ENCODE measurements around the gene OLFML2B.

Gene OLFML2B

GRCh38 chr1:161987872-161988271, 35.8 kb downstream of the OLFML2B start:
- Histone ChIP-seq H3K9me3 (replicated peaks in 1 of 11) (peaks cover 27 to 39% (median 30%) of the 10 kb centered on the region in 11 experiments), H3K4me2 (peak overlapping the region in 3 of 11 experiments; percentile 17 to 73 (median 39); a peak in 3 of 22 replicates), H3K9ac (no peak overlapping the region), H3K36me3 (peaks cover 0 to 82% (median 0%) of the 10 kb centered on the region in 11 experiments; a peak in 4 of 22 replicates), H3K4me3 (no peak overlapping the region), H3K27me3 (no peaks in the 10 kb centered on the region), H4K20me1 (0 out of 22 replicates have a peak, but pooled peaks cover 0 to 3% (median 0%) of the 10 kb centered on the region in 11 experiments), H3K27ac (no peak overlapping the region), H3K4me1 (peaks cover 0 to 32% (median 0%) of the 10 kb centered on the region in 10 experiments; a peak in 8 of 20 replicates)
- TF ChIP-seq Cebpa-rat (IDR thresholded peaks at IDR 0.05): no peak

GRCh38 chr1:161987303-161987702, 36.4 kb downstream of the OLFML2B start:
- Histone ChIP-seq H3K9ac (no peak overlapping the region), H3K9me3 (replicated peaks in 1 of 11) (peaks cover 22 to 34% (median 26%) of the 10 kb centered on the region in 11 experiments), H3K27ac (no peak overlapping the region), H4K20me1 (0 out of 22 replicates have a peak, but pooled peaks cover 0 to 3% (median 0%) of the 10 kb centered on the region in 11 experiments), H3K36me3 (peaks cover 0 to 82% (median 0%) of the 10 kb centered on the region in 11 experiments; a peak in 4 of 22 replicates), H3K27me3 (peaks cover 0 to 4% (median 0%) of the 10 kb centered on the region in 11 experiments; a peak in 2 of 22 replicates), H3K4me1 (peaks cover 0 to 37% (median 1%) of the 10 kb centered on the region in 10 experiments; a peak in 8 of 20 replicates), H3K4me3 (no peak overlapping the region), H3K4me2 (no peak overlapping the region)
- TF ChIP-seq Cebpa-rat (IDR thresholded peaks at IDR 0.05): no peak

- H3K9ac ChIP-seq: no peak overlapping the region
- no peak overlapping the region for H3K27ac ChIP-seq
- TF ChIP-seq Cebpa-rat (IDR thresholded peaks at IDR 0.05): no peak
- H4K20me1 ChIP-seq: 0 out of 22 replicates have a peak, but pooled peaks cover 0 to 3% (median 0%) of the 10 kb centered on the region in 11 experiments
- no peak overlapping the region for H3K4me3 ChIP-seq
- H3K36me3 ChIP-seq: peaks cover 0 to 76% (median 0%) of the 10 kb centered on the region in 11 experiments; a peak in 4 of 22 replicates
- peaks cover 0 to 40% (median 2%) of the 10 kb centered on the region in 10 experiments; a peak in 13 of 20 replicates for H3K4me1 ChIP-seq
- no peak overlapping the region for H3K4me2 ChIP-seq
- H3K9me3 ChIP-seq (replicated peaks in 1 of 11): peaks cover 12 to 25% (median 16%) of the 10 kb centered on the region in 11 experiments
- peaks cover 0 to 10% (median 0%) of the 10 kb centered on the region in 11 experiments; a peak in 3 of 22 replicates for H3K27me3 ChIP-seq
Measured at GRCh38 chr1:161986328-161986727, 37.3 kb downstream of the OLFML2B start.

GRCh38 chr1:161985301-161985822, 38.3 kb downstream of the OLFML2B start:
- peaks cover 0 to 67% (median 0%) of the 10 kb centered on the region in 11 experiments; a peak in 4 of 22 replicates for H3K36me3 ChIP-seq
- H3K27me3 ChIP-seq: peaks cover 0 to 10% (median 0%) of the 10 kb centered on the region in 11 experiments; a peak in 3 of 22 replicates

GRCh38 chr1:161983725-161984124, 39.9 kb downstream of the OLFML2B start:
- no peak overlapping the region for H3K4me3 ChIP-seq
- H3K4me2 ChIP-seq: no peak overlapping the region
- peaks cover 0 to 26% (median 7%) of the 10 kb centered on the region in 10 experiments; a peak in 13 of 20 replicates for H3K4me1 ChIP-seq
- H3K27me3 ChIP-seq: peaks cover 0 to 10% (median 0%) of the 10 kb centered on the region in 11 experiments; a peak in 3 of 22 replicates
- H3K9ac ChIP-seq: no peak overlapping the region
- H3K27ac ChIP-seq: no peak overlapping the region
- H3K9me3 ChIP-seq (replicated peaks in 1 of 11): peaks cover 9 to 22% (median 12%) of the 10 kb centered on the region in 11 experiments; a peak in 17 of 22 replicates
- TF ChIP-seq Cebpa-rat (IDR thresholded peaks at IDR 0.05): no peak
- H3K36me3 ChIP-seq: peaks cover 0 to 63% (median 0%) of the 10 kb centered on the region in 11 experiments; a peak in 4 of 22 replicates
- 0 out of 22 replicates have a peak, but pooled peaks cover 0 to 3% (median 0%) of the 10 kb centered on the region in 11 experiments for H4K20me1 ChIP-seq

More at GRCh38 chr1:161985301-161985822, 38.3 kb downstream of the OLFML2B start:
- Histone ChIP-seq H3K9ac (no peak overlapping the region), H4K20me1 (0 out of 22 replicates have a peak, but pooled peaks cover 0 to 3% (median 0%) of the 10 kb centered on the region in 11 experiments), H3K4me2 (no peak overlapping the region), H3K9me3 (replicated peaks in 1 of 11) (peaks cover 9 to 22% (median 12%) of the 10 kb centered on the region in 11 experiments; a peak in 17 of 22 replicates), H3K4me3 (no peak overlapping the region), H3K4me1 (peaks cover 0 to 36% (median 7%) of the 10 kb centered on the region in 10 experiments; a peak in 13 of 20 replicates), H3K27ac (no peak overlapping the region)
- TF ChIP-seq Cebpa-rat (IDR thresholded peaks at IDR 0.05): no peak

- Histone ChIP-seq H3K4me1 (peaks cover 6 to 28% (median 12%) of the 10 kb centered on the region in 10 experiments), H3K9me3 (replicated peaks in 1 of 11) (peaks cover 9 to 19% (median 10%) of the 10 kb centered on the region in 11 experiments; a peak in 17 of 22 replicates), H3K9ac (no peak overlapping the region), H4K20me1 (0 out of 22 replicates have a peak, but pooled peaks cover 0 to 3% (median 0%) of the 10 kb centered on the region in 11 experiments), H3K27ac (no peak overlapping the region), H3K36me3 (peaks cover 0 to 60% (median 0%) of the 10 kb centered on the region in 11 experiments; a peak in 4 of 22 replicates), H3K27me3 (peaks cover 0 to 10% (median 0%) of the 10 kb centered on the region in 11 experiments; a peak in 3 of 22 replicates), H3K4me2 (peak overlapping the region in 1 of 11 experiments; percentile 8; a peak in 1 of 22 replicates), H3K4me3 (no peak overlapping the region)
- TF ChIP-seq Cebpa-rat (IDR thresholded peaks at IDR 0.05): no peak
Measured at GRCh38 chr1:161982917-161983316, 40.8 kb downstream of the OLFML2B start.

- Histone ChIP-seq H3K4me3 (no peak overlapping the region), H3K4me2 (peak overlapping the region in 1 of 11 experiments; percentile 8; a peak in 1 of 22 replicates), H3K4me1 (peaks cover 10 to 30% (median 16%) of the 10 kb centered on the region in 10 experiments), H3K27me3 (peaks cover 0 to 10% (median 0%) of the 10 kb centered on the region in 11 experiments; a peak in 3 of 22 replicates), H4K20me1 (0 out of 22 replicates have a peak, but pooled peaks cover 0 to 3% (median 0%) of the 10 kb centered on the region in 11 experiments), H3K27ac (no peak overlapping the region), H3K36me3 (peaks cover 0 to 56% (median 0%) of the 10 kb centered on the region in 11 experiments; a peak in 4 of 22 replicates), H3K9me3 (replicated peaks in 1 of 11) (peaks cover 5 to 15% (median 7%) of the 10 kb centered on the region in 11 experiments; a peak in 17 of 22 replicates), H3K9ac (no peak overlapping the region)
- TF ChIP-seq Cebpa-rat (IDR thresholded peaks at IDR 0.05): no peak
Measured at GRCh38 chr1:161982507-161982895, 41.2 kb downstream of the OLFML2B start.

GRCh38 chr1:161981735-161982506, 41.7 kb downstream of the OLFML2B start:
- Histone ChIP-seq H4K20me1 (0 out of 22 replicates have a peak, but pooled peaks cover 0 to 3% (median 0%) of the 10 kb centered on the region in 11 experiments), H3K27me3 (peaks cover 0 to 10% (median 0%) of the 10 kb centered on the region in 11 experiments; a peak in 3 of 22 replicates), H3K4me3 (no peak overlapping the region), H3K4me2 (peak overlapping the region in 1 of 11 experiments; percentile 8; a peak in 2 of 22 replicates), H3K36me3 (peaks cover 0 to 50% (median 0%) of the 10 kb centered on the region in 11 experiments; a peak in 4 of 22 replicates), H3K27ac (no peak overlapping the region), H3K4me1 (peaks cover 14 to 35% (median 20%) of the 10 kb centered on the region in 10 experiments), H3K9ac (no peak overlapping the region), H3K9me3 (replicated peaks in 1 of 11) (peaks cover 0 to 9% (median under 1%) of the 10 kb centered on the region in 11 experiments; a peak in 11 of 22 replicates)
- no peak for TF ChIP-seq Cebpa-rat (IDR thresholded peaks at IDR 0.05)
